Thyroid gland (tissue), 4 donors: ENCODE data around the gene FAM78A. TPM values are rescaled to one million over a fixed set of nuclear protein-coding genes. Genes with fewer than 3 reads are reported as not detected.

Source experiments
- DNase-seq, 2 donors: peaks; one replicate each; pipeline ENCODE4 v3.0.0-alpha.2; 2019
- H3K27ac ChIP-seq, 3 donors: fragments of 200-600 bp; sonication (generic); 1 replicate in 2 of 3; 2 replicates in 1 of 3; pipeline ENCODE4 v1.5.1; 2016 to 2019; ENCODE audit warnings: mild to moderate bottlenecking in 1 of 3, moderate library complexity in 1 of 3
- H3K27me3 ChIP-seq: fragments of 200-600 bp; sonication (generic); one replicate; pipeline ENCODE4 v1.5.1; 2019
- H3K36me3 ChIP-seq, 2 donors: fragments of 200-600 bp; sonication (generic); one replicate each; pipeline ENCODE4 v1.5.1; 2016 to 2019
- H3K4me1 ChIP-seq, 2 donors: fragments of 200-600 bp; sonication (generic); one replicate each; pipeline ENCODE4 v1.5.1; 2017 to 2019
- H3K4me3 ChIP-seq, 3 donors: fragments of 200-600 bp; sonication (generic); replicated peaks in 1 of 3; 1 replicate in 2 of 3; 2 replicates in 1 of 3; pipeline ENCODE4 v1.5.1; 2016; ENCODE audit warnings: mild to moderate bottlenecking in 1 of 3
- H3K9me3 ChIP-seq: fragments of 200-600 bp; sonication (generic); one replicate; pipeline ENCODE4 v1.5.1; 2017
- CTCF ChIP-seq, 6 experiments: fragments of 200-600 bp in 3 of 6; fragments of 450-650 bp in 3 of 6; sonication (generic) in 3 of 6; IDR thresholded peaks; one replicate each; pipeline ENCODE4 v1.5.1; 2016 to 2019; ENCODE audit warnings: antibody characterized with exemption in 6 of 6, mild to moderate bottlenecking in 2 of 6, inconsistent platforms in 1 of 6, moderate library complexity in 1 of 6
- POLR2A ChIP-seq, 2 donors: fragments of 450-650 bp; IDR thresholded peaks; one replicate each; pipeline ENCODE4 v1.6.1; 2017; ENCODE audit warnings: antibody characterized with exemption in 2 of 2, mild to moderate bottlenecking in 2 of 2, moderate library complexity in 1 of 2
- WGBS, 2 donors: methylation state at CpG; one replicate each; pipeline ENCODE4 v1.1.5; 2017; 5-methylcytosine and 5-hydroxymethylcytosine counted together
- intact Hi-C: fragments of 100-400 bp; cut with DNase I; formaldehyde crosslinking; loops from one replicate; pipeline ENCODE4 v1.15.1; 2023
- total RNA-seq, 4 donors: library from RNA; depleted of rRNA; stranded (reverse); fragments of >200 nt; gene quantifications; one replicate each; pipeline ENCODE4 v1.2.3, GENCODE V29; 2016

Gene FAM78A
- total RNA-seq, 4 donors from 2014 or later, result 1.1 to 3.4 (median 1.6) TPM

- no peak overlapping the region for H3K27ac ChIP-seq
- intact Hi-C loops, result no loop called here
- no peaks in the 10 kb centered on the region for H3K27me3 ChIP-seq
Observed at GRCh38 chr9:131278702-131279111, 2.4 kb upstream of the FAM78A start.

GRCh38 chr9:131277910-131278701 lies 1.8 kb upstream of the FAM78A start:
- Histone ChIP-seq H3K4me1 (peaks cover 0 to 16% of the 10 kb centered on the region in 2 donors), H3K36me3 (no peaks in the 10 kb centered on the region), H3K27ac (no peak overlapping the region), H3K9me3 (no peaks in the 10 kb centered on the region), H3K4me3 (peak overlapping the region; percentile 12 to 60 (median 58)), H3K27me3 (no peaks in the 10 kb centered on the region)
- 24 to 51% methylated on average over 4 to 25 of the region's 59 CpGs for WGBS, 2 donors
- TF ChIP-seq CTCF (IDR thresholded peaks at IDR 0.05) (no peak), POLR2A (IDR thresholded peaks at IDR 0.05) (no peak)
- intact Hi-C loops, result no loop called here
- DNase-seq, result peak; percentile 60 to 67

More at GRCh38 chr9:131278702-131279111, 2.4 kb upstream of the FAM78A start:
- no peaks in the 10 kb centered on the region for H3K9me3 ChIP-seq
- WGBS, 2 donors, result 56 to 66% methylated on average over 8 to 10 of the region's 10 CpGs
- TF ChIP-seq POLR2A (IDR thresholded peaks at IDR 0.05), result no peak
- no peak for TF ChIP-seq CTCF (IDR thresholded peaks at IDR 0.05)
- DNase-seq, result no peak
- no peak overlapping the region for H3K4me3 ChIP-seq
- H3K36me3 ChIP-seq, result no peaks in the 10 kb centered on the region
- peaks cover 0 to 17% of the 10 kb centered on the region in 2 donors for H3K4me1 ChIP-seq

- TF ChIP-seq CTCF (IDR thresholded peaks at IDR 0.05), result no peak
- TF ChIP-seq POLR2A (IDR thresholded peaks at IDR 0.05), result no peak
- Histone ChIP-seq H3K4me1 (peaks cover 0 to 11% of the 10 kb centered on the region in 2 donors), H3K9me3 (no peaks in the 10 kb centered on the region), H3K36me3 (no peaks in the 10 kb centered on the region), H3K4me3 (peak overlapping the region; percentile 12 to 60 (median 58)), H3K27me3 (no peaks in the 10 kb centered on the region), H3K27ac (peak overlapping the region in 1 of 3 donors; percentile 54)
- no peak for DNase-seq
- intact Hi-C loops, result no loop called here
- WGBS, 2 donors, result no CpG with 5 or more reads among the region's 78 CpGs
Observed at GRCh38 chr9:131277287-131277909, 1.1 kb upstream of the FAM78A start.

- Histone ChIP-seq H3K4me3 (peak overlapping the region in 1 of 3 donors; percentile 60), H3K27me3 (no peaks in the 10 kb centered on the region), H3K27ac (no peak overlapping the region), H3K36me3 (no peaks in the 10 kb centered on the region), H3K4me1 (peaks cover 0 to 11% of the 10 kb centered on the region in 2 donors), H3K9me3 (no peaks in the 10 kb centered on the region)
- intact Hi-C loops, result no loop called here
- DNase-seq, result no peak
- TF ChIP-seq POLR2A (IDR thresholded peaks at IDR 0.05) (no peak), CTCF (IDR thresholded peaks at IDR 0.05) (no peak)
- WGBS, 2 donors, result no CpG with 5 or more reads among the region's 60 CpGs
Observed at GRCh38 chr9:131276891-131277286, 579 bp upstream of the FAM78A start.
